ENCODE measurements around the gene LTV1. TPM values are rescaled to one million over a fixed set of nuclear protein-coding genes. Genes with fewer than 3 reads are reported as not detected.

LTV1 gene
- total RNA-seq, 1 experiment from 2014 or later: 38.1 TPM

- H3K9me3 Mint-ChIP-seq (ENCODE audit: unreplicated experiment): no peaks in the 10 kb centered on the region
- H3K27ac Mint-ChIP-seq (ENCODE audit: unreplicated experiment): no peak overlapping the region
- no peak overlapping the region for H3K4me3 Mint-ChIP-seq (ENCODE audit: unreplicated experiment)
- H3K4me3 ChIP-seq (ENCODE audit: low read depth, low read length): no peak overlapping the region
- H3K9me3 ChIP-seq: no peaks in the 10 kb centered on the region
- no TSS peak for BruUV-seq (replicated peaks)
- peaks cover 3% of the 10 kb centered on the region for H3K27me3 Mint-ChIP-seq (ENCODE audit: insufficient read depth, unreplicated experiment)
- no peaks in the 10 kb centered on the region for H3K36me3 Mint-ChIP-seq (ENCODE audit: insufficient read depth, unreplicated experiment)
- intact Hi-C loops (cut with micrococcal nuclease; ENCODE audit: unreplicated experiment): no loop called here
- CTCF ChIA-PET: no interaction called here
- H3K27me3 ChIP-seq (replicated peaks; ENCODE audit: control insufficient read depth, insufficient read depth, low read length): no peaks in the 10 kb centered on the region
- no peaks in the 10 kb centered on the region for H3K36me3 ChIP-seq (ENCODE audit: control insufficient read depth, insufficient read depth, low read length)
- POLR2A ChIA-PET: no interaction called here
- H3K4me1 ChIP-seq: no peaks in the 10 kb centered on the region
- no peak for DNase-seq
- H3K4me1 Mint-ChIP-seq (ENCODE audit: low read depth, unreplicated experiment): no peaks in the 10 kb centered on the region
- TF ChIP-seq CTCF (IDR thresholded peaks at IDR 0.05; ENCODE audit: insufficient read depth in 1 of 2, low read depth in 1 of 2, low read length in 1 of 2, severe bottlenecking in 1 of 2, unreplicated experiment in 1 of 2): no peak
Observed at GRCh38 chr6:143902827-143903226, 59.7 kb downstream of the LTV1 start.

GRCh38 chr6:143911028-143911427 lies 67.9 kb downstream of the LTV1 start:
- no peaks in the 10 kb centered on the region for H3K36me3 ChIP-seq (ENCODE audit: control insufficient read depth, insufficient read depth, low read length)
- POLR2A ChIA-PET: no interaction called here
- BruUV-seq (replicated peaks): no TSS peak
- H3K9me3 ChIP-seq: peaks cover 4% of the 10 kb centered on the region
- no peaks in the 10 kb centered on the region for H3K4me1 ChIP-seq
- DNase-seq: no peak
- no peaks in the 10 kb centered on the region for H3K4me1 Mint-ChIP-seq (ENCODE audit: low read depth, unreplicated experiment)
- CTCF ChIA-PET: no interaction called here
- intact Hi-C loops (cut with micrococcal nuclease; ENCODE audit: unreplicated experiment): no loop called here
- TF ChIP-seq CTCF (IDR thresholded peaks at IDR 0.05; ENCODE audit: insufficient read depth in 1 of 2, low read depth in 1 of 2, low read length in 1 of 2, severe bottlenecking in 1 of 2, unreplicated experiment in 1 of 2): no peak
- peaks cover 26% of the 10 kb centered on the region for H3K9me3 Mint-ChIP-seq (ENCODE audit: unreplicated experiment)
- peaks cover 15% of the 10 kb centered on the region for H3K27me3 Mint-ChIP-seq (ENCODE audit: insufficient read depth, unreplicated experiment)
- no peak overlapping the region for H3K4me3 ChIP-seq (ENCODE audit: low read depth, low read length)
- no peak overlapping the region for H3K4me3 Mint-ChIP-seq (ENCODE audit: unreplicated experiment)
- no peak overlapping the region for H3K27ac Mint-ChIP-seq (ENCODE audit: unreplicated experiment)
- H3K27me3 ChIP-seq (replicated peaks; ENCODE audit: control insufficient read depth, insufficient read depth, low read length): no peaks in the 10 kb centered on the region
- H3K36me3 Mint-ChIP-seq (ENCODE audit: insufficient read depth, unreplicated experiment): no peaks in the 10 kb centered on the region

GRCh38 chr6:143912671-143913070 lies 69.5 kb downstream of the LTV1 start:
- no peak for DNase-seq
- Mint-ChIP-seq H3K27me3 (ENCODE audit: insufficient read depth, unreplicated experiment) (peaks cover 15% of the 10 kb centered on the region), H3K36me3 (ENCODE audit: insufficient read depth, unreplicated experiment) (no peaks in the 10 kb centered on the region), H3K9me3 (ENCODE audit: unreplicated experiment) (peaks cover 36% of the 10 kb centered on the region), H3K27ac (ENCODE audit: unreplicated experiment) (no peak overlapping the region), H3K4me1 (ENCODE audit: low read depth, unreplicated experiment) (no peaks in the 10 kb centered on the region), H3K4me3 (ENCODE audit: unreplicated experiment) (no peak overlapping the region)
- H3K36me3 ChIP-seq (ENCODE audit: control insufficient read depth, insufficient read depth, low read length): no peaks in the 10 kb centered on the region
- POLR2A ChIA-PET: no interaction called here
- BruUV-seq (replicated peaks): no TSS peak
- no peaks in the 10 kb centered on the region for H3K4me1 ChIP-seq
- H3K27me3 ChIP-seq (replicated peaks; ENCODE audit: control insufficient read depth, insufficient read depth, low read length): no peaks in the 10 kb centered on the region
- CTCF ChIA-PET: no interaction called here
- TF ChIP-seq CTCF (IDR thresholded peaks at IDR 0.05; ENCODE audit: insufficient read depth in 1 of 2, low read depth in 1 of 2, low read length in 1 of 2, severe bottlenecking in 1 of 2, unreplicated experiment in 1 of 2): no peak
- H3K9me3 ChIP-seq: peaks cover 11% of the 10 kb centered on the region
- intact Hi-C loops (cut with micrococcal nuclease; ENCODE audit: unreplicated experiment): no loop called here
- no peak overlapping the region for H3K4me3 ChIP-seq (ENCODE audit: low read depth, low read length)

Other genes starting within 250 kb of the LTV1 start
- 80.8 and 100 TPM in 2 replicates for gene PHACTR2, start 165.4 kb upstream of the LTV1 start, total RNA-seq (2022)
- gene ZC2HC1B, start 21.1 kb downstream of the LTV1 start, total RNA-seq (2022): not detected in 2 replicates
- 0.65 and 0.70 TPM in 2 replicates for gene PLAGL1, start 164.9 kb downstream of the LTV1 start, total RNA-seq (2022)